ENCODE data around the gene PRDM16. TPM values are rescaled to one million over a fixed set of nuclear protein-coding genes. Genes with fewer than 3 reads are reported as not detected.

Gene PRDM16
- total RNA-seq, 1 experiment from 2014 or later: 6.1 TPM

DNA sequence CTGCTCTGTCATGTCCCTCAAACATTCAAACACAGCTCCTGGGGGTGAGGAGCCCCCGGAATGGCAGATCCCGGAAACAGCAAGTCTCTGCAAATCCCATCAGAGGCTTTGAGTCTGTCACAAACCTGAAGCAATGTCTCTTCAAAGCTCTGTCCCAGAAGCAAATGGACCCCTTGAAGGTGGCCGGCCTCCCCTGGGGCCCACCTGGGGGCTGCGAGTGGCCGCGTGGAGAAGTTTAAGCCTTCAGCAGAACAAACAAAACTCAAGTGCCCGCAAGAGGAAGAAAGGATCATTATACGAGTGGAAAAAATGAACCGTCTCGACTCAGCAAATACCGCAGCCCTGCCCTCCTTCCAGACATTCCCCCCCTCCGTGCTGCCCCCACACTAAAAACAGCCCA lies 53.3 kb downstream of the PRDM16 start:
- no peaks in the 10 kb centered on the region for H3K9me2 ChIP-seq (ENCODE audit: insufficient read depth)
- no peak overlapping the region for H2AFZ ChIP-seq (ENCODE audit: low read depth, low read length, poor library complexity, severe bottlenecking)
- ChIA-PET RAD21 (ENCODE audit: low non-redundant PET in 1 of 2, low total read pairs in 2 of 2, uncharacterized antibody in 2 of 2, unreplicated experiment in 2 of 2) (no interaction called here), CTCF (no interaction called here), POLR2A (no interaction called here)
- intact Hi-C loops (cut with micrococcal nuclease): no loop called here
- H3K27ac ChIP-seq (ENCODE audit: low read depth, low read length): no peak overlapping the region
- no peaks in the 10 kb centered on the region for H3K27me3 ChIP-seq (ENCODE audit: insufficient read depth, low read length)
- TF ChIP-seq, protein P1, sequence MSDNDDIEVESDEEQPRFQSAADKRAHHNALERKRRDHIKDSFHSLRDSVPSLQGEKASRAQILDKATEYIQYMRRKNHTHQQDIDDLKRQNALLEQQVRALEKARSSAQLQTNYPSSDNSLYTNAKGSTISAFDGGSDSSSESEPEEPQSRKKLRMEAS (IDR thresholded peaks at IDR 0.05): no peak
- TF ChIP-seq SRF (IDR thresholded peaks at IDR 0.05; ENCODE audit: low read depth): no peak
- no peak for TF ChIP-seq CBX3 (IDR thresholded peaks at IDR 0.05; ENCODE audit: low read depth)
- no peak for TF ChIP-seq JUND (IDR thresholded peaks at IDR 0.05)
- no peak for TF ChIP-seq EZH2 (IDR thresholded peaks at IDR 0.05)
- no peak for TF ChIP-seq POLR2AphosphoS5 (IDR thresholded peaks at IDR 0.05; ENCODE audit: low read depth, low read length)
- TF ChIP-seq YY1 (IDR thresholded peaks at IDR 0.05; ENCODE audit: extremely low read depth, insufficient replicate concordance, low read depth, low read length): no peak
- TF ChIP-seq EGR1 (IDR thresholded peaks at IDR 0.05; ENCODE audit: low read depth): no peak
- TF ChIP-seq, protein P2, sequence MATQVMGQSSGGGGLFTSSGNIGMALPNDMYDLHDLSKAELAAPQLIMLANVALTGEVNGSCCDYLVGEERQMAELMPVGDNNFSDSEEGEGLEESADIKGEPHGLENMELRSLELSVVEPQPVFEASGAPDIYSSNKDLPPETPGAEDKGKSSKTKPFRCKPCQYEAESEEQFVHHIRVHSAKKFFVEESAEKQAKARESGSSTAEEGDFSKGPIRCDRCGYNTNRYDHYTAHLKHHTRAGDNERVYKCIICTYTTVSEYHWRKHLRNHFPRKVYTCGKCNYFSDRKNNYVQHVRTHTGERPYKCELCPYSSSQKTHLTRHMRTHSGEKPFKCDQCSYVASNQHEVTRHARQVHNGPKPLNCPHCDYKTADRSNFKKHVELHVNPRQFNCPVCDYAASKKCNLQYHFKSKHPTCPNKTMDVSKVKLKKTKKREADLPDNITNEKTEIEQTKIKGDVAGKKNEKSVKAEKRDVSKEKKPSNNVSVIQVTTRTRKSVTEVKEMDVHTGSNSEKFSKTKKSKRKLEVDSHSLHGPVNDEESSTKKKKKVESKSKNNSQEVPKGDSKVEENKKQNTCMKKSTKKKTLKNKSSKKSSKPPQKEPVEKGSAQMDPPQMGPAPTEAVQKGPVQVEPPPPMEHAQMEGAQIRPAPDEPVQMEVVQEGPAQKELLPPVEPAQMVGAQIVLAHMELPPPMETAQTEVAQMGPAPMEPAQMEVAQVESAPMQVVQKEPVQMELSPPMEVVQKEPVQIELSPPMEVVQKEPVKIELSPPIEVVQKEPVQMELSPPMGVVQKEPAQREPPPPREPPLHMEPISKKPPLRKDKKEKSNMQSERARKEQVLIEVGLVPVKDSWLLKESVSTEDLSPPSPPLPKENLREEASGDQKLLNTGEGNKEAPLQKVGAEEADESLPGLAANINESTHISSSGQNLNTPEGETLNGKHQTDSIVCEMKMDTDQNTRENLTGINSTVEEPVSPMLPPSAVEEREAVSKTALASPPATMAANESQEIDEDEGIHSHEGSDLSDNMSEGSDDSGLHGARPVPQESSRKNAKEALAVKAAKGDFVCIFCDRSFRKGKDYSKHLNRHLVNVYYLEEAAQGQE (IDR thresholded peaks at IDR 0.05; ENCODE audit: low read depth): no peak
- TF ChIP-seq SIN3A (IDR thresholded peaks at IDR 0.05; ENCODE audit: low read depth): no peak
- TF ChIP-seq TCF7L2 (IDR thresholded peaks at IDR 0.05; ENCODE audit: borderline replicate concordance, extremely low read depth, insufficient read depth, insufficient read length): no peak
- TF ChIP-seq SP1 (IDR thresholded peaks at IDR 0.05; ENCODE audit: low read depth): no peak
- TF ChIP-seq CEBPB (IDR thresholded peaks at IDR 0.05; ENCODE audit: low read depth): no peak
- TF ChIP-seq, protein P3, sequence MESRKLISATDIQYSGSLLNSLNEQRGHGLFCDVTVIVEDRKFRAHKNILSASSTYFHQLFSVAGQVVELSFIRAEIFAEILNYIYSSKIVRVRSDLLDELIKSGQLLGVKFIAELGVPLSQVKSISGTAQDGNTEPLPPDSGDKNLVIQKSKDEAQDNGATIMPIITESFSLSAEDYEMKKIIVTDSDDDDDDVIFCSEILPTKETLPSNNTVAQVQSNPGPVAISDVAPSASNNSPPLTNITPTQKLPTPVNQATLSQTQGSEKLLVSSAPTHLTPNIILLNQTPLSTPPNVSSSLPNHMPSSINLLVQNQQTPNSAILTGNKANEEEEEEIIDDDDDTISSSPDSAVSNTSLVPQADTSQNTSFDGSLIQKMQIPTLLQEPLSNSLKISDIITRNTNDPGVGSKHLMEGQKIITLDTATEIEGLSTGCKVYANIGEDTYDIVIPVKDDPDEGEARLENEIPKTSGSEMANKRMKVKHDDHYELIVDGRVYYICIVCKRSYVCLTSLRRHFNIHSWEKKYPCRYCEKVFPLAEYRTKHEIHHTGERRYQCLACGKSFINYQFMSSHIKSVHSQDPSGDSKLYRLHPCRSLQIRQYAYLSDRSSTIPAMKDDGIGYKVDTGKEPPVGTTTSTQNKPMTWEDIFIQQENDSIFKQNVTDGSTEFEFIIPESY (IDR thresholded peaks at IDR 0.05; ENCODE audit: extremely low read depth, insufficient replicate concordance, low read length): no peak
- no peaks in the 10 kb centered on the region for H3K4me1 ChIP-seq (ENCODE audit: control insufficient read depth in 1 of 2, insufficient read depth in 2 of 2, low read length in 2 of 2)
- no TSS peak for BruUV-seq (replicated peaks)
- H3K4me2 ChIP-seq (ENCODE audit: low read length): no peak overlapping the region
- no peaks in the 10 kb centered on the region for H3K9me3 ChIP-seq (ENCODE audit: control insufficient read depth in 1 of 2, insufficient read depth in 1 of 2, low read depth in 1 of 2, low read length in 2 of 2)
- DNase-seq (ENCODE audit: low read depth, low spot score) (no peak), ATAC-seq (no peak)
- no peaks in the 10 kb centered on the region for H3K79me2 ChIP-seq (ENCODE audit: insufficient read depth, low read length)
- H4K20me1 ChIP-seq (ENCODE audit: insufficient read depth): no peaks in the 10 kb centered on the region
- no peaks in the 10 kb centered on the region for H3K36me3 ChIP-seq (ENCODE audit: control insufficient read depth in 1 of 2, insufficient read depth in 2 of 2, low read length in 2 of 2)
- H3K4me3 ChIP-seq (replicated peaks in 1 of 2; ENCODE audit: low read depth in 1 of 2, low read length in 2 of 2): no peak overlapping the region
- H3K9ac ChIP-seq (ENCODE audit: low read length): no peak overlapping the region
